GM06990 (cell line): Measurements from ENCODE around the gene LYRM7.

ENCODE experiments used
- DNase-seq: peaks from one replicate; pipeline ENCODE4 v3.0.0-alpha.2; 2011; ENCODE audit not compliant: insufficient read length; ENCODE audit errors: extremely low read depth
- H3K27me3 ChIP-seq: replicated peaks from 2 replicates; pipeline ENCODE4 v1.6.0; 2011; ENCODE audit warnings: low read length; ENCODE audit not compliant: control insufficient read depth, insufficient read depth
- H3K36me3 ChIP-seq: 2 replicates; pipeline ENCODE4 v1.5.1; 2011; ENCODE audit warnings: low read length; ENCODE audit not compliant: control insufficient read depth, insufficient read depth
- H3K4me3 ChIP-seq: replicated peaks from 2 replicates; pipeline ENCODE4 v1.5.1; 2011; ENCODE audit warnings: low read depth, mild to moderate bottlenecking, control low read depth, low read length
- TF ChIP-seq, protein P1 (sequence below): IDR thresholded peaks from 2 replicates; pipeline ENCODE4 v1.5.1; 2011; ENCODE audit warnings: low read length, control low read depth, mild to moderate bottlenecking, inconsistent platforms; ENCODE audit not compliant: insufficient read depth, poor library complexity, severe bottlenecking

The LYRM7 gene

DNA sequence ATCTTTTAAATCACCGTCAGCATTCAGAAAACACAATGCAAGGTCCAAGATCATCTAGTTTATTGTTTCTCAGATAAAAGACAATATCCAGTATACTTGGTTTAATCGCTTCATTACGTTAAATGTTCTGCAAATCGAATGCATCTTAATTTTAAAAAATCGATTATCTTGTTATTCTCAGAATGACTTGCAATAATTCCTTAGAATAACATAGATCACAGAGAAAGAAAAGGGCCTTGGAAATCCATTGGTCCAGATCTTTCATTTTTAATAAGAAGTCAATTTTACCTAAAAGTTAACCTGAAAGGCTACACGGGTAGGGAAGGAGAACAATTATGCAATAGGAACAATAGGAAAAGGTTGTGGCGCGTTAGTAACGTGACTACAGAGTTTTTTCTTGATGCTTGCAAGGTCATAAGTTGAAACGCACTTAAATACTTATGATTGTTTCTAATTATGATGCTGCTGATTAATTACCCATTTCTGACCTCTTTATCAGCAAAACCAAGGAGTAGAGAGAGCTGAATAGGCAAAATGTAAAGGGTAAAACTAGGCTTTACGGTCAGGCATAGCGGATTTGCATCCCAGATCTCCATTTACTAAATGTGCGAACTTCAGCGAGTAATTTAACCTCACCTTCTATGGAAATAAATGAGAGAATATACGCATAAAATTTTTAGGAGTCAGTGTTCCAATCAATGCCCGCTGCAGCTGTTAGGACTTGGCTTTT, 769 bp upstream of the LYRM7 start:
- H3K27me3 ChIP-seq: no peaks in the 10 kb centered on the region
- no peak for DNase-seq
- H3K4me3 ChIP-seq: peak overlapping the region; percentile 64
- TF ChIP-seq, protein P1, sequence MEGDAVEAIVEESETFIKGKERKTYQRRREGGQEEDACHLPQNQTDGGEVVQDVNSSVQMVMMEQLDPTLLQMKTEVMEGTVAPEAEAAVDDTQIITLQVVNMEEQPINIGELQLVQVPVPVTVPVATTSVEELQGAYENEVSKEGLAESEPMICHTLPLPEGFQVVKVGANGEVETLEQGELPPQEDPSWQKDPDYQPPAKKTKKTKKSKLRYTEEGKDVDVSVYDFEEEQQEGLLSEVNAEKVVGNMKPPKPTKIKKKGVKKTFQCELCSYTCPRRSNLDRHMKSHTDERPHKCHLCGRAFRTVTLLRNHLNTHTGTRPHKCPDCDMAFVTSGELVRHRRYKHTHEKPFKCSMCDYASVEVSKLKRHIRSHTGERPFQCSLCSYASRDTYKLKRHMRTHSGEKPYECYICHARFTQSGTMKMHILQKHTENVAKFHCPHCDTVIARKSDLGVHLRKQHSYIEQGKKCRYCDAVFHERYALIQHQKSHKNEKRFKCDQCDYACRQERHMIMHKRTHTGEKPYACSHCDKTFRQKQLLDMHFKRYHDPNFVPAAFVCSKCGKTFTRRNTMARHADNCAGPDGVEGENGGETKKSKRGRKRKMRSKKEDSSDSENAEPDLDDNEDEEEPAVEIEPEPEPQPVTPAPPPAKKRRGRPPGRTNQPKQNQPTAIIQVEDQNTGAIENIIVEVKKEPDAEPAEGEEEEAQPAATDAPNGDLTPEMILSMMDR: no peak
- H3K36me3 ChIP-seq: no peaks in the 10 kb centered on the region

DNA sequence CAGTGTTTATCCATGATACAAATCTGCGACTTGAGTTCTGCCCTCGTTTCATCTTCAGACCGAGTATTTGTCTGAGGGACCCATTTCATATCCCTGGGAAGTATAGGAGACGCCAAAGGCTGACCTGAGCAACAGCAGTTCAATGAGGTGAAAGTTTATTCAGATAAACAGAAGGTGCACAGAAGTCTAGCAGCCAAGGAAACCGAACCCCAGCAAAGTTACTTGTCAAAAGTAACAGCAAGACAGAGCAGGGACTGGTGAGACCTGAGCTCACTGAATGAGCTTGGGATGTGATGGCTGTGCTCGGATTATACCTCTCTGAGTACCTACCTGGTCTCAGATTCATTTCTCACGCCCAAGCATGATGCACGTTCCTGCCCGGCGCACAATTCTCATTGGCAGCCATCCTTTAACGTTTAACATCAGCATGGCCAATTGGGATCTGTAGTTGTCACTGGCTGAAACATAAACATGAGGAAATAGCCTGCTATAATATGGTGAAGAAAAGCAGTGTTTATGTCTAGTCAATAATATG, 599 bp downstream of the LYRM7 start:
- DNase-seq: no peak
- Histone ChIP-seq H3K4me3 (peak overlapping the region; percentile 76), H3K36me3 (no peaks in the 10 kb centered on the region), H3K27me3 (no peaks in the 10 kb centered on the region)
- TF ChIP-seq, protein P1: no peak

DNA sequence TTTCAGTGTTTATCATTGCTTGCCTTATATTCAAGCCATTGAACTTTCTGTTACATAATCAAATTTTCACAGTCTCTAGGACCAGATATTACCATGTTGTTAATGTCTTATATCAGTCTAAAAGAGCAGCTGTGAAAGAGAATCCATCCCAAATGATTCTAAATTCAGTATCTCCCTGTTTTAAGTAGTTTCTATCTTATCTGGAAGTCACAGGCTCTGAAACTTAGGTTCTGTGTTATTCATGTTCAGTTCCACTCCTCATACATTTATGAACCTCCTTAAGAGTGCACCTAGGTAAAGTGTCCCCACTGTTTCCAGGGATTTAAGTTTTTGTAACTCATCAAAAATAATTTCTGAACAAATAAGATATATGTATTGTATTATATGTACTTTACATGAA, 9.7 kb downstream of the LYRM7 start:
- TF ChIP-seq, protein P1: no peak
- no peaks in the 10 kb centered on the region for H3K27me3 ChIP-seq
- H3K36me3 ChIP-seq: no peaks in the 10 kb centered on the region
- DNase-seq: no peak
- H3K4me3 ChIP-seq: no peak overlapping the region

- H3K4me3 ChIP-seq: no peak overlapping the region
- H3K36me3 ChIP-seq: no peaks in the 10 kb centered on the region; the same call in 1 of the 2 replicates
- TF ChIP-seq, protein P1: no peak
- DNase-seq: no peak
- no peaks in the 10 kb centered on the region for H3K27me3 ChIP-seq
Observed at GRCh38 chr5:131182839-131183238, 12.1 kb downstream of the LYRM7 start.

DNA sequence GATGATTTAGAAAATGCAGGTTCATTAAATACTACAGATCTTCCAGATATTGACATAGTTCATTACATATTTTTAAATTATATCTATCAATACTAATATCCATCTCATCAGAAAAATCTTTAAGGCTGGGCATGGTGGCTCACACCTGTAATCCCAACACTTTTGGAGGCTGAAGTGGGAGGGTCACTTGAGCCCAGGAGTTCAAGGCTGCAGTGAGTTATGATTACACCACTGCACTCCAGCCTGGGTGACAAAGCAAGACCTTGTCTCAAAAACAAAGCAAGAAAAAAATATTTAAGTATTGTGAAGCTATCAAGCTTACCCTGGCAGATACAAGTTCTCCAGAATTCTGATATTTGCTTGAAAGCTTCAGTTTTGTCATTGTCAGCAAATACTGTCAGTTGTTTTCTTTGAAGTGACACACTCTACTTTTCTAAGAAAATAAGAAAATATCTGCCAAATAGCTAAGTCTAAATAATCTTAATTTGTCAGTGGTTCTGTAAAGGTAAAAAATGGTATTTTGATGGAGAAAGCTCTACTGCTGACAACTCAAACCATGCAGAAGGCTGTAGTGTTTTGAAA, 14.9 kb downstream of the LYRM7 start:
- Histone ChIP-seq H3K27me3 (no peaks in the 10 kb centered on the region), H3K4me3 (no peak overlapping the region), H3K36me3 (no peaks in the 10 kb centered on the region; the same call in 1 of the 2 replicates)
- DNase-seq: no peak
- TF ChIP-seq, protein P1: no peak
